ENCODE results near the gene ZNF862.

Gene ZNF862

GRCh38 chr7:149864751-149865150, 26.6 kb downstream of the ZNF862 start:
- no peak for DNase-seq (ENCODE audit: low read depth)
- no peak overlapping the region for H3K4me3 ChIP-seq (ENCODE audit: low read depth, low read length)
- TF ChIP-seq MAX (IDR thresholded peaks at IDR 0.05; ENCODE audit: low read depth, low read length), result no peak

- peak; percentile 78 for DNase-seq (ENCODE audit: low read depth)
- TF ChIP-seq MYC (IDR thresholded peaks at IDR 0.05; ENCODE audit: low read depth, low read length) (no peak), POLR2A (IDR thresholded peaks at IDR 0.05; ENCODE audit: extremely low read depth, insufficient read length) (no peak), MAX (IDR thresholded peaks at IDR 0.05; ENCODE audit: low read depth, low read length) (0 out of 2 replicates have a peak, but pooled peaks have one; percentile 9), CTCF (IDR thresholded peaks at IDR 0.05; ENCODE audit: low read depth, low read length) (no peak)
- no peak overlapping the region for H3K4me3 ChIP-seq (ENCODE audit: low read depth, low read length)
Measured at GRCh38 chr7:149865437-149865836, 27.3 kb downstream of the ZNF862 start.

GRCh38 chr7:149866139-149866778, 28.1 kb downstream of the ZNF862 start:
- TF ChIP-seq MYC (IDR thresholded peaks at IDR 0.05; ENCODE audit: low read depth, low read length) (no peak), CTCF (IDR thresholded peaks at IDR 0.05; ENCODE audit: low read depth, low read length) (no peak), MAX (IDR thresholded peaks at IDR 0.05; ENCODE audit: low read depth, low read length) (no peak), POLR2A (IDR thresholded peaks at IDR 0.05; ENCODE audit: extremely low read depth, insufficient read length) (no peak)
- no peak for DNase-seq (ENCODE audit: low read depth)
- no peak overlapping the region for H3K4me3 ChIP-seq (ENCODE audit: low read depth, low read length)

- peak; percentile 32 for DNase-seq (ENCODE audit: low read depth)
Measured at GRCh38 chr7:149866779-149867447, 28.7 kb downstream of the ZNF862 start.

GRCh38 chr7:149867762-149868622, 29.8 kb downstream of the ZNF862 start:
- TF ChIP-seq MAX (IDR thresholded peaks at IDR 0.05; ENCODE audit: low read depth, low read length) (no peak), CTCF (IDR thresholded peaks at IDR 0.05; ENCODE audit: low read depth, low read length) (no peak), POLR2A (IDR thresholded peaks at IDR 0.05; ENCODE audit: extremely low read depth, insufficient read length) (no peak), MYC (IDR thresholded peaks at IDR 0.05; ENCODE audit: low read depth, low read length) (no peak)

More at GRCh38 chr7:149866779-149867447, 28.7 kb downstream of the ZNF862 start:
- no peak for TF ChIP-seq MYC (IDR thresholded peaks at IDR 0.05; ENCODE audit: low read depth, low read length)
- no peak for TF ChIP-seq CTCF (IDR thresholded peaks at IDR 0.05; ENCODE audit: low read depth, low read length)
- TF ChIP-seq POLR2A (IDR thresholded peaks at IDR 0.05; ENCODE audit: extremely low read depth, insufficient read length), result no peak
- no peak for TF ChIP-seq MAX (IDR thresholded peaks at IDR 0.05; ENCODE audit: low read depth, low read length)
- no peak overlapping the region for H3K4me3 ChIP-seq (ENCODE audit: low read depth, low read length)

More at GRCh38 chr7:149867762-149868622, 29.8 kb downstream of the ZNF862 start:
- no peak overlapping the region for H3K4me3 ChIP-seq (ENCODE audit: low read depth, low read length)
- DNase-seq (ENCODE audit: low read depth), result no peak
